Thyroid gland (tissue), 4 donors: Measurements from ENCODE around the gene CLDN1.

Source experiments
- POLR2A ChIP-seq, 2 donors: fragments of 450-650 bp; IDR thresholded peaks; one replicate each; pipeline ENCODE4 v1.6.1; 2017; ENCODE audit warnings: antibody characterized with exemption in 2 of 2, mild to moderate bottlenecking in 2 of 2, moderate library complexity in 1 of 2
- TF ChIP-seq, protein P1 (sequence below), 6 experiments: fragments of 200-600 bp in 3 of 6; fragments of 450-650 bp in 3 of 6; sonication (generic) in 3 of 6; IDR thresholded peaks; one replicate each; pipeline ENCODE4 v1.5.1; 2016 to 2019; ENCODE audit warnings: antibody characterized with exemption in 6 of 6, mild to moderate bottlenecking in 2 of 6, inconsistent platforms in 1 of 6, moderate library complexity in 1 of 6

DNA sequence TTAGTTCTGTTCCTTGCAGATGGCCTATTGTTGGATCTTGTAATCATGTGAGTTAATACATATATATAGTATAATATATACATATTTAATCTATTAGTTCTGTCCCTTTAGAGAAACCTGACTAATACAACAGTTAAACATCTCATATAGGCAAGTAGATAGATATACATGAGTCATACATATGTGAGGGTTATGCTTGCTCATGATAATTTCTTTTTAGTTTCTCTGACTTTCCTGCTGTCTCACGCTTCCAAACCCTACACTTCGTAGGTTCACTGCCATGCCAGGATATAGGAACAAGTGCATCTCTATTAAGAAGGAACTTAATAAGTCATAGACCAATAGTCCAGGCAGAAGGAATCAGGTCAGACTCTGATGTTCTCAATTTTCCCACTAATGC is 48.9 kb upstream of the CLDN1 start:
- TF ChIP-seq, protein P1, sequence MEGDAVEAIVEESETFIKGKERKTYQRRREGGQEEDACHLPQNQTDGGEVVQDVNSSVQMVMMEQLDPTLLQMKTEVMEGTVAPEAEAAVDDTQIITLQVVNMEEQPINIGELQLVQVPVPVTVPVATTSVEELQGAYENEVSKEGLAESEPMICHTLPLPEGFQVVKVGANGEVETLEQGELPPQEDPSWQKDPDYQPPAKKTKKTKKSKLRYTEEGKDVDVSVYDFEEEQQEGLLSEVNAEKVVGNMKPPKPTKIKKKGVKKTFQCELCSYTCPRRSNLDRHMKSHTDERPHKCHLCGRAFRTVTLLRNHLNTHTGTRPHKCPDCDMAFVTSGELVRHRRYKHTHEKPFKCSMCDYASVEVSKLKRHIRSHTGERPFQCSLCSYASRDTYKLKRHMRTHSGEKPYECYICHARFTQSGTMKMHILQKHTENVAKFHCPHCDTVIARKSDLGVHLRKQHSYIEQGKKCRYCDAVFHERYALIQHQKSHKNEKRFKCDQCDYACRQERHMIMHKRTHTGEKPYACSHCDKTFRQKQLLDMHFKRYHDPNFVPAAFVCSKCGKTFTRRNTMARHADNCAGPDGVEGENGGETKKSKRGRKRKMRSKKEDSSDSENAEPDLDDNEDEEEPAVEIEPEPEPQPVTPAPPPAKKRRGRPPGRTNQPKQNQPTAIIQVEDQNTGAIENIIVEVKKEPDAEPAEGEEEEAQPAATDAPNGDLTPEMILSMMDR (IDR thresholded peaks at IDR 0.05), result no peak
- no peak for TF ChIP-seq POLR2A (IDR thresholded peaks at IDR 0.05)
